Neural crest cell (in vitro differentiated cells): Measurements from ENCODE around the gene KIF21B. TPM values are rescaled to one million over a fixed set of nuclear protein-coding genes. Genes with fewer than 3 reads are reported as not detected.
A peak's percentile ranks its signal among the peaks of the same experiment; 100 is the strongest.

ENCODE experiments used
- DNase-seq: peaks from one replicate; pipeline ENCODE4 v3.0.0; 2021; ENCODE audit warnings: low read depth, mixed read lengths, low spot score
- H3K27ac Mint-ChIP-seq: one replicate; pipeline ENCODE4 v1.8.0; 2021; ENCODE audit warnings: mild to moderate bottlenecking, mixed read lengths; ENCODE audit not compliant: unreplicated experiment
- H3K27me3 Mint-ChIP-seq: 2 replicates; pipeline ENCODE4 v1.8.0; 2021; ENCODE audit warnings: low read depth, mild to moderate bottlenecking, mixed read lengths
- H3K36me3 Mint-ChIP-seq: 2 replicates; pipeline ENCODE4 v1.8.0; 2021; ENCODE audit warnings: low read depth, mild to moderate bottlenecking, mixed read lengths
- H3K4me1 Mint-ChIP-seq: 2 replicates; pipeline ENCODE4 v1.8.0; 2021; ENCODE audit warnings: mixed read lengths
- H3K4me3 Mint-ChIP-seq: one replicate; pipeline ENCODE4 v1.8.0; 2021; ENCODE audit warnings: mild to moderate bottlenecking, mixed read lengths
- H3K9me3 Mint-ChIP-seq: 2 replicates; pipeline ENCODE4 v1.8.0; 2021; ENCODE audit warnings: mixed read lengths
- total RNA-seq: library from RNA; stranded (reverse); gene quantifications from 2 replicates; pipeline ENCODE4 v1.2.1, GENCODE V29; 2021
- TF ChIP-seq, protein P1 (sequence below): fragments of 200-600 bp; sonication (generic); conservative IDR thresholded peaks from 2 replicates; pipeline ENCODE4 v1.5.0; 2021; ENCODE audit warnings: antibody characterized with exemption, mild to moderate bottlenecking

The KIF21B gene
- total RNA-seq, 1 donor from 2014 or later = 28.9 TPM

DNA sequence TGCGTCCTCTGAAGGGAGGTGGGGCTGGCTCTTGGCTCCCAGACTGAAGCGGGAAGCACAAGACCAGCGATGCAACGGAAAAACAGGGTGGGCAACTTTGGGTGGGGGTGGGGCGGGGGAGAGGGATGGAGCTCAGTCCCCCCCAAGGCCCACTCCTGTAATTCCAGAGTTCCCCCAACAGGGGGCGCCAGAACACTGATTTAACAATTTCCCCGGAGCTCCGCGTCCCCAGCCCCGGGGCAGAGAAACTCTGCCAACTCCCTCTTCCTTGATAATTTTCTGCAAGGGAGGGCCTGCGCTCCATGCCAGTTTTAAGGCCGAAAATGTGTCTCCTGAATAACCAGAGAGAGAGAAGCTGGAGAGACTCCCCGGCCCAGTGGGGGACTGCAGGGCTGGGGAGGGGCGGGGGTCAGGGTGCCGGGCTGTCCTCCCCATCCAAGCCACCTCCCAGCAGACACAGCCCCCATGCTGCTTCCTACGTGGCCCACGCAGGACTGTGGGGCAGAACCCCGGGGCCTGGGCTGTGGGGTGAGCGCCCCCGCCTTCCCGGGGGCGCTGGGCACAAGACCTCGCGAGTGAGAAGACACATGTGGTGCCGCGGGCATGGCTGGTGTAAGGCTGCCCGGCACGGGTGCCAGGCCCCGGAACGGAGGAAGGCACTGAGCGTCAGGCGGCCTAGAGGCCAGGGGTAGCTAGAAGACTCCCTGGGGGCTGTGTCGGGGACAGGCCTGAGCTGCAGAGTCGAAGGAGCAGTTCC, 51.4 kb downstream of the KIF21B start:
- TF ChIP-seq, protein P1, sequence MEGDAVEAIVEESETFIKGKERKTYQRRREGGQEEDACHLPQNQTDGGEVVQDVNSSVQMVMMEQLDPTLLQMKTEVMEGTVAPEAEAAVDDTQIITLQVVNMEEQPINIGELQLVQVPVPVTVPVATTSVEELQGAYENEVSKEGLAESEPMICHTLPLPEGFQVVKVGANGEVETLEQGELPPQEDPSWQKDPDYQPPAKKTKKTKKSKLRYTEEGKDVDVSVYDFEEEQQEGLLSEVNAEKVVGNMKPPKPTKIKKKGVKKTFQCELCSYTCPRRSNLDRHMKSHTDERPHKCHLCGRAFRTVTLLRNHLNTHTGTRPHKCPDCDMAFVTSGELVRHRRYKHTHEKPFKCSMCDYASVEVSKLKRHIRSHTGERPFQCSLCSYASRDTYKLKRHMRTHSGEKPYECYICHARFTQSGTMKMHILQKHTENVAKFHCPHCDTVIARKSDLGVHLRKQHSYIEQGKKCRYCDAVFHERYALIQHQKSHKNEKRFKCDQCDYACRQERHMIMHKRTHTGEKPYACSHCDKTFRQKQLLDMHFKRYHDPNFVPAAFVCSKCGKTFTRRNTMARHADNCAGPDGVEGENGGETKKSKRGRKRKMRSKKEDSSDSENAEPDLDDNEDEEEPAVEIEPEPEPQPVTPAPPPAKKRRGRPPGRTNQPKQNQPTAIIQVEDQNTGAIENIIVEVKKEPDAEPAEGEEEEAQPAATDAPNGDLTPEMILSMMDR = peak; percentile 97
- no peaks in the 10 kb centered on the region for H3K27me3 Mint-ChIP-seq
- H3K27ac Mint-ChIP-seq = no peak overlapping the region
- H3K36me3 Mint-ChIP-seq = peaks cover 2% of the 10 kb centered on the region
- no peak overlapping the region for H3K4me3 Mint-ChIP-seq
- peak; percentile 83 for DNase-seq
- H3K4me1 Mint-ChIP-seq = peaks cover 9% of the 10 kb centered on the region
- H3K9me3 Mint-ChIP-seq = no peaks in the 10 kb centered on the region

DNA sequence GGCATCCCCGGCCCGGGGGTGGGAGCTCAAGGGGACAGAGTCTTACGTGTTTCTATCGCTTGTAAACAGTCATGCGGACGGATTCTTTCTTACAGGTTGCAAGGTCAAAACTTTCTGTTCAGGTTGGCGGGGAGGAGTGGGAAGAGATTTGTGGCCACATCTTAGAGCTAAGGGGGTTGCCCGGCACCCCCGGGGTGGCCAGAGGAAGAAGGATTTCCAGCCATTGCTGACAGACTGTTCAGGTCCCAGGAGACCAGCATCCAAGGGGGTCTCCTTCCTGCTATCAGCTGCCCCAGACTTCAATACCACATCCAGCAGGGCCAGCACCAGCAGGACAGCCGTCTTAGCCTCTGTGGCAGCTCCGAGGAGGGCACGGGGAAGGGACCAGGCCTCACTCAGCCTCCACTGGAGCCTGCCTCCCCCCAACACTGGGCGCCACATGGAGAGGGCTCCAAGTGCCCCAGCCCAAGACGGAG, 52.0 kb downstream of the KIF21B start:
- no peak overlapping the region for H3K27ac Mint-ChIP-seq
- H3K4me3 Mint-ChIP-seq = no peak overlapping the region
- no peak for DNase-seq
- H3K4me1 Mint-ChIP-seq = peaks cover 9% of the 10 kb centered on the region
- no peaks in the 10 kb centered on the region for H3K9me3 Mint-ChIP-seq
- TF ChIP-seq, protein P1 = no peak
- H3K36me3 Mint-ChIP-seq = peaks cover 1% of the 10 kb centered on the region
- no peaks in the 10 kb centered on the region for H3K27me3 Mint-ChIP-seq

DNA sequence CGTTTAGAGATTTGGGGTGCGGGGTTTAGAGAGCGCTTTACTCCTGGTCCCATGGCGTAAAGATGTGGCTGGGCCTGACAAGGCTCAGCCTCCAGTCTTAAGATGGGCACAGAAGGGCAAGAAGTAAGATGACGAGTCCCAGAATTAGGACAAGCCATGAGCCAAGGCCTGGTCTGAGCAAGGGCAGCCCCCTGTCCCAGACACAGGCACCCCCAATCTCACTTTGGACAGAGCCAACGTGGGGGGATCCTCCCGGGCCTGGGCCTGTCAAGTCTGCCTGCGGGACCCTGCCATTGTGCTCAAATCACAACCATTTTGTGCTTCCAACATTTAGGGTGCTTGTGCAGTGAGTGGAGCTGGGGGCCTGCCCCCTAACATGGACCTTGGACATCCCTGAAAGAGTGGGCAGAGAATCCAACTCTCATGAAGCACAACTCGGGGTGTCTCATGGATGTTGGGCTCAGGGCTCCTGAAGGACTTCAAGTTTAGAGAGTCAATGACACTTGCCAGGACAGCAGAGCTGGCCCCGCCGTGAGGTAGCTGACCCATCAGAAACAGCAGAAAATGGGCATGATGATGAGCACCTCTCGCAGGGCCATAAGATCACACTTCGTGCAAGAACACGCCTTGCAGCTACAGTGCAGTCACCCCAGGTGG, 52.6 kb downstream of the KIF21B start:
- no peak for DNase-seq
- H3K27ac Mint-ChIP-seq = no peak overlapping the region
- TF ChIP-seq, protein P1 = no peak
- no peak overlapping the region for H3K4me3 Mint-ChIP-seq
- no peaks in the 10 kb centered on the region for H3K36me3 Mint-ChIP-seq
- H3K4me1 Mint-ChIP-seq = peaks cover 9% of the 10 kb centered on the region
- no peaks in the 10 kb centered on the region for H3K9me3 Mint-ChIP-seq
- no peaks in the 10 kb centered on the region for H3K27me3 Mint-ChIP-seq

DNA sequence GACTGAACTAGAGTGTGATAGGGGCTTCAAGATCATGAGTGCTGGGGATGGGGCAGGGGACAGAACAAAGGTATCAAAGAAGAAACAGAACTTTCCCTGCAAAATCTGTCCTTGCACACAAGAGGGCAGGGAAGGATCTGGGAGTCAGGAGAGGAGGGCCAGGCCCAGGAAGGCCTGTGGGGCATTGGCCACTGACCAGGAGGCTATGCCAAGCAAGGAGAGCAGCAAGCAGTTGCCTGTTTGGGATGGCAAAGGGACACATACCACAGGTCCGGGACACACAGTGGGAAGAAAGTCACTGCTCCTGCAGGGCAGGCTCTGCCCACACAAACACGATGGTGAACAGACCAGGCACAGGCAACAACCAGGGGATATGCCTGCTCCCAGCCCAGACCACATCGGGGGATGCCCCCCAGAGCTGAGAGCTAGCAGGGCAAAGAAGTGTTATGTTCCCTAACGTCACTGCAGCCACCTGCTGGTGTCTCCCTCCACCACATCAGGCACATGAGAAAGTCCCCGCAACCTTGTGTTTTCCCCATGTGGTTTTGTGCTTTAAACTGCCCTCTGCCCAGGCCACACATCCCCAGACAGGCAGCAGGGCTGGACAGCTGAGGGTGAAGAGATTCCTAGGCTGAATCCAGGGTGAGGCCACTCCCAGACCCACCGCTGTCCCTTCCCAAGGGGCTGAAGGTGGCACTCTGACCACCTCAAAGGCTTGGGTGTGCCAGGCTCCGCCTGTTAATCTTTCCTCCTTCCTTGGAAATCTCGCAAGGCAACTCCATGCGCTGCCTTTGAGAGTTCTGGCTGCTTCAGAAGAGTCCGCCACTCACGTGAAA, 53.6 kb downstream of the KIF21B start:
- H3K36me3 Mint-ChIP-seq = no peaks in the 10 kb centered on the region
- H3K27ac Mint-ChIP-seq = no peak overlapping the region
- no peaks in the 10 kb centered on the region for H3K9me3 Mint-ChIP-seq

More for the DNA sequence above, 53.6 kb downstream of the KIF21B start:
- TF ChIP-seq, protein P1 = no peak
- DNase-seq = no peak
- peaks cover 9% of the 10 kb centered on the region for H3K4me1 Mint-ChIP-seq
- H3K27me3 Mint-ChIP-seq = no peaks in the 10 kb centered on the region
- H3K4me3 Mint-ChIP-seq = no peak overlapping the region
